GM18873 (cell line): ENCODE data around the gene TNFRSF8.
"Not testable (repeated sequence)": the region's sequence is repeated elsewhere in the genome, so short reads cannot be mapped to it uniquely, and the experiment has no call there.

Experiments used
- ATAC-seq: cut with Tn5 transposase; IDR thresholded peaks from one replicate; pipeline ENCODE4 v1.9.1; 2021; ENCODE audit warnings: mild to moderate bottlenecking, moderate library complexity, moderate number of reproducible peaks; ENCODE audit not compliant: unreplicated experiment, low FRiP score

Gene TNFRSF8

GRCh38 chr1:12038356-12039163, 24.5 kb upstream of the TNFRSF8 start:
- ATAC-seq, result no peak

- no peak for ATAC-seq
Measured at GRCh38 chr1:12039164-12039525, 24.0 kb upstream of the TNFRSF8 start.

GRCh38 chr1:12039824-12040456, 23.2 kb upstream of the TNFRSF8 start:
- ATAC-seq, result not testable (repeated sequence)

- ATAC-seq, result peak; percentile 53
Measured at GRCh38 chr1:12040457-12041051, 22.5 kb upstream of the TNFRSF8 start.

GRCh38 chr1:12044187-12044877, 18.8 kb upstream of the TNFRSF8 start:
- not testable (repeated sequence) for ATAC-seq

- ATAC-seq, result no peak
Measured at GRCh38 chr1:12046749-12047119, 16.4 kb upstream of the TNFRSF8 start.

GRCh38 chr1:12047120-12047876, 15.8 kb upstream of the TNFRSF8 start:
- peak; percentile 46 for ATAC-seq

GRCh38 chr1:12048372-12048771, 14.7 kb upstream of the TNFRSF8 start:
- ATAC-seq, result no peak

- ATAC-seq, result no peak
Measured at GRCh38 chr1:12049616-12050015, 13.5 kb upstream of the TNFRSF8 start.

GRCh38 chr1:12051361-12051760, 11.7 kb upstream of the TNFRSF8 start:
- ATAC-seq, result no peak

GRCh38 chr1:12052008-12052573, 11.0 kb upstream of the TNFRSF8 start:
- peak; percentile 61 for ATAC-seq

GRCh38 chr1:12052997-12053686, 10.0 kb upstream of the TNFRSF8 start:
- no peak for ATAC-seq

- no peak for ATAC-seq
Measured at GRCh38 chr1:12053752-12054548, 9.2 kb upstream of the TNFRSF8 start.

- no peak for ATAC-seq
Measured at GRCh38 chr1:12055259-12055658, 7.8 kb upstream of the TNFRSF8 start.

- no peak for ATAC-seq
Measured at GRCh38 chr1:12056331-12056841, 6.7 kb upstream of the TNFRSF8 start.

- ATAC-seq, result no peak
Measured at GRCh38 chr1:12057382-12057781, 5.7 kb upstream of the TNFRSF8 start.

GRCh38 chr1:12057940-12058687, 5.0 kb upstream of the TNFRSF8 start:
- no peak for ATAC-seq

GRCh38 chr1:12059226-12059625, 3.9 kb upstream of the TNFRSF8 start:
- ATAC-seq, result no peak
